ENCODE data around the gene TIMP4.

GRCh38 chr3:12201813-12202212, 43.1 kb upstream of the TIMP4 start:
- TF ChIP-seq, protein P1, sequence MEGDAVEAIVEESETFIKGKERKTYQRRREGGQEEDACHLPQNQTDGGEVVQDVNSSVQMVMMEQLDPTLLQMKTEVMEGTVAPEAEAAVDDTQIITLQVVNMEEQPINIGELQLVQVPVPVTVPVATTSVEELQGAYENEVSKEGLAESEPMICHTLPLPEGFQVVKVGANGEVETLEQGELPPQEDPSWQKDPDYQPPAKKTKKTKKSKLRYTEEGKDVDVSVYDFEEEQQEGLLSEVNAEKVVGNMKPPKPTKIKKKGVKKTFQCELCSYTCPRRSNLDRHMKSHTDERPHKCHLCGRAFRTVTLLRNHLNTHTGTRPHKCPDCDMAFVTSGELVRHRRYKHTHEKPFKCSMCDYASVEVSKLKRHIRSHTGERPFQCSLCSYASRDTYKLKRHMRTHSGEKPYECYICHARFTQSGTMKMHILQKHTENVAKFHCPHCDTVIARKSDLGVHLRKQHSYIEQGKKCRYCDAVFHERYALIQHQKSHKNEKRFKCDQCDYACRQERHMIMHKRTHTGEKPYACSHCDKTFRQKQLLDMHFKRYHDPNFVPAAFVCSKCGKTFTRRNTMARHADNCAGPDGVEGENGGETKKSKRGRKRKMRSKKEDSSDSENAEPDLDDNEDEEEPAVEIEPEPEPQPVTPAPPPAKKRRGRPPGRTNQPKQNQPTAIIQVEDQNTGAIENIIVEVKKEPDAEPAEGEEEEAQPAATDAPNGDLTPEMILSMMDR (optimal IDR thresholded peaks at IDR 0.05 in 1 of 3, IDR thresholded peaks at IDR 0.05 in 1 of 3, conservative IDR thresholded peaks at IDR 0.05 in 1 of 3; ENCODE audit: extremely low read depth in 1 of 3, insufficient read depth in 2 of 3, low read length in 3 of 3), result no peak
- no peak for TF ChIP-seq EZH2 (IDR thresholded peaks at IDR 0.05; ENCODE audit: low read length)
